ENCODE measurements around the gene ATF2.
"Not testable (repeated sequence)": the region's sequence is repeated elsewhere in the genome, so short reads cannot be mapped to it uniquely, and the experiment has no call there.

Gene ATF2

DNA sequence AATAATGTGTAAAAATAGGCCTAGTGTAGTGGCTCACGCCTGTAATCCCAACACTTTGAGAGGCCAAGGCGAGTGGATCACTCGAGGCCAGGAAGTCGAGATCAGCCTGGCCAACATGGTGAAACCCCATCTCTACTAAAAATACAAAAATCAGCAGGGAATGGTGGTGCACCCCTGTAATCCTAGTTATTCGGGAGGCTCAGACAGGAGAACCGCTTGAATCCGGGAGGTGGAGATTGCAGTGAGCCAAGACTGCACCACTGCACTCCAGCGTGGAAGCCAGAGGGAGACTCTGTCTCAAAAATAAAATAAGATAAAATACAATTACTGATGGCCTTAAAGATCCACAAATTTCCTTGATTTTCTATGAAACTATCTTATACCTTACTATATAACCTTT is 3.8 kb downstream of the ATF2 start:
- no peak for DNase-seq

DNA sequence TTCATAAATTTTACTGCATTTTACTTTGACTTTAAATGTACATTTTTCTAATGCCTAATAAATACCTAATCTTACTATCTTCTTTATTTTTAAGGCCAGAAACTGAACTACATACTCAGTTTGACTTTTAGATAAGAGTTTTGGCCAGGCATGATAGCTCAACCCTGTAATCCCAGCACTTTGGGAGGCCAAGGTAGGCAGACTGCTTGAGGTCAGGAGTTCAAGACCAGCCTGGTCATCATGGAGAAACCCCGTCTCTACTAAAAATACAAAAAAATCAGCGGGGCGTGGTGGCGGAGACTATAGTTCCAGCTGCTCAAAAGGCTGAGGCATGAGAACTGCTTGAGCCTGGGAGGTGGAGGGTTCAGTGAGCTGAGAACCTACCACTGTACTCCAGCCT is 9.1 kb downstream of the ATF2 start:
- no peak for DNase-seq

DNA sequence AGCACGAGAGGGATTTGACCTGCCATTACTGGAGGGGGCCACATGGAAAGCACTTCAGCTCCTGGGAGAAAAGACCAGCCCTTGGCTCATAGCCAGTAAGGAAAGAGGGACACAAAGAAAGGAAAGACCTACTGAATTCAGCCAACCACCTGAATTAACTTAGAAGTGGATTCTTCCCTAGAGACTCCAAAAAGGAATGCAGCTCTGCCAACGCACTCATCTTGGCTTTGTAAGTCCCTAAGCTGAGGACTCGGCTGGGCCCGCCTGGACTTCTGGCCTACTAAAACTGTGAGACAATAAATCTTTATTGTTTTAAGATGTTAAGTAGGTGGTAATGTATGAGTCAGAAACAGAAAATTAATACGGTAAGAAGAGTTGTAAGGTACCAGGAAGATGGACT is 11.5 kb downstream of the ATF2 start:
- DNase-seq: no peak

DNA sequence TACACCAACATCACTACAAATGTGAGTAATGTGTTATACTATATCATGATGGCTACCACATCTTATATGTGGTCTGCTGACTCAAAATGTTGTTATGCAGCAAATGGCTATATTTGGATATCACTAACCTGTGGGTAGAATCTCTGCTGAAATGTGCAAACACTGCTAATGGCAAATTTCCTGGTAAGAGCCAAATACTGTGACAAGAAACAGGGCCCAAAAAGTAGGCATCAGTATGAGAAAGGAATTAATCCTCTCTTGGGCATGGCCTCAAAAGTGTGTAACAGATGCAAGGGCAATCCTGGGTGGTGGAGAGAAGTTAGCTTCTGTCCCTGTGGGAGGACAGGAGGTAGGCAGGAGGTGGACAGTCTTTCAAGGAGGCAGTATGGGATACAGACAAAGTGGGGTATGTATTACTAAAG is 13.3 kb downstream of the ATF2 start:
- DNase-seq: no peak

DNA sequence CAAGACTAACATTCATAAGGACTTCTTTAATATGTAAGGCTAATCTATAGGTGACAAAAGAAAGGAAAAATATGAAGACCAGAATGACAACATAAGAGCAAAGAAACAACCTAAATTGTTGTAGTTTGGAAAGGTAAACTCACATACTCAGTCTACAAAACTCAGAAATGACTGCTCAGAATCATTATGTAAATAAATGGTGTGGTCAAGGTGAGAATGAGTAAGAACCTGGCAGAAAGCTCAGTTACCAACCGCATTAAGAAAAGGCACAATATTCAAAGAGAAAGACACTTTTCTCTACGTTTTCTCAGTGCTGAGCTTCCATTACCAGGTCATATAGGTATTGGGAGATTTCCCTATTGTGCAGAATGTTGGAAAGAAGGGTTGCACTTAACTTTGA is 15.8 kb downstream of the ATF2 start:
- no peak for DNase-seq

DNA sequence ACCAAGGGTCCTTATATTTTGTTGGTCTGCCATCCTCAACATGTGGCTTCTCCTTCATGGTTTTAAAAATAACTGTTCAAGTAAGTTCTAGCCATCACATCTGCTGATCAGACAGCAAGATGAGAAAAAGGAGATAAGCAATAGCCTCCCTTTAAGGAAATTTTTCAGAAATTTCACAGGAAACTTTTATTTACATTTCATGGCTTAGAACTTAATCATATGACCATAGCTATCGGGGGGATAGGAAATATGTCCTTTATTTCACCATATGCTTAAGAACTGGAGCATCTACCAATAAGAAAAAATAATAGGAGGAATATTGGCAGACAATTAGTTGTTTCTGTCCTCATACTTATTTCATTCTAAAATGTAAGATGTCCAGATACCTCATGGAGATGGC is 16.2 kb downstream of the ATF2 start:
- DNase-seq: no peak

DNA sequence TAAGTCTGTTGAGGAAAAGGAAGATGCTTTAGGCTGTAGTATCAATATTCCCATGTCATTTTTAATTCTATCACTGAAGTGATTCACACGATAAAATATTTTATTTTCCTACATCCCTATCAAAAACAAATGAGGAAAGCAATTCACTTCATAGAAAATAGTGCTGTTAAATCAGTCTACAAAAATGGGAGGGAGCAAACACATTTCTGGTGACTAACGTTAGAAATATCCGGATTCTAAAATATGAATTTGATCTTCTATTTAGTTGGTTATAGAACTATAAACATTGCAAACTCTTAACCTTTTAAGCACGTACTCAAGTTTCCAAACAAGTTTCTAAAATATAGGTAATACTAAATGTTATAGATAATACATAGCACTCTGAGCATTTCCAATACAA is 20.8 kb downstream of the ATF2 start:
- DNase-seq: no peak

DNA sequence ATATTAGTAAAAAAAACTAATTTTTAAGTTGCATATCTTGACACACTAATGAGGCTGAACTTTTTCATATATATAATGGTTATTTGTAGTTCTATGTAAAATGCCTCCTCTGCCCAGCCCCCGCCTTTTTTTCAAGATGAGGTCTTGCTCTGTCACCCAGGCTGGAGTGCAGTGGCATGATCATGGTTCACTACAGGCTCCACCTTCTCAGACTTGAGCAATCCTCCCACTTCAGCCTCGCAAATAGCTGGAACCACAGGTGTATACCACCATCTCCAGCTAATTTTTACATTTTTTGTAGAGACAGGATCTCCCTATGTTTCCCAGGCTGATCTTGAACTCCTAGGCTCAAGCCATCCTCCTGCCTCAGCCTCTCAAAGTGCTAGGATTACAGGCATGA is 24.3 kb downstream of the ATF2 start:
- DNase-seq: no peak

DNA sequence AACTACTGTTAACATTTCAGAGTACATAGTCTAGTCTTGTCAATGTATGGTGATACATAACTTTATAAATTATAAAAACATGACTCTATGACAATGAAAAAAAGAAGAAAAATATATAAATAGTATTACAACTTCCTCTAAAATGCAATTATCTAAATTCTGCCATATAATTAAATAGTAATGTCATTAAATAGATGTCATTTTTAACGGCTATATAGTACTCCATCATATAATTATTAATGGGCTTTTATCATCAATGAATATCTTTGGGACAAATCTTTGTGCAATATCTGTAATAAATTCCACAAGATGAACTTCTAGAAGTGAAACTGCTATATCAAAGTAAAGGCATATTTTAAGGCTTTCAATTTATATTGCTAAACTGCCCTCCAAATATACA is 24.8 kb downstream of the ATF2 start:
- no peak for DNase-seq

DNA sequence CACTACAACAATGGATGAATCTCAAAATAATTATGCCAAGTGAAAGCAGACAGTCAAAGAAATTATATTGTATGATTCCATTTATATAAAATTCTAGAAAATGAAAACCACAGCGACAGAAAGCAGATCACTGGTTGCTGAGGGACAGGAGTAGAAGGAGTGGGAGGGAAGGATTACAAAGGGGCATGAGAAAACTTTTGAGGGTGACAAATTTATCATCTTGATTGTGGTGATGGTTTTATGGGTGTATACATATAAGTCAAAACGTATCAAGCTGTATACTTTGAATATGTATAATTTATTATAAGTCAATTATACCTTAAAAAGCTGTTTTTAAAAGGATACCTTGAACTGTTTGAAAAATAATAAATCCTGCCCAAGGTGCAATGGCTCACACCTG is 27.7 kb downstream of the ATF2 start:
- DNase-seq: no peak

DNA sequence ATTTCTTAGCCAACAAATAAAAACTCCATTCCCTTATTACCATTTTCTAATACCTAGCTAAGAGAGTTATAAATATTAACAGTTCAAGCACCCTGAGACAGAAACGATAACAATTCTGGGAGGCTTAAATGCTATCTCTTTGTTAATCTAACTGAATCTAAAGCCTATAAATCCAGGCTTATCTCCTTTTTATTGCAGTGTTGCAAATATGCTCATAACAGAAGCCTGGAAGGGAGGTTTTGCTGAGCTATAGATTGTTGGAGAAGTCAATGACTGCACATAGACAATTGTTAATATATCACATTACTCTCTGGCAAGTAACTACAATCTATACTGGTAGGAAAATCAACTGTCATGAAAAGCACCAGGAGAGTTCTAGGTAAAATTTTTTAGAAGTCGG is 30.2 kb downstream of the ATF2 start:
- DNase-seq: no peak

DNA sequence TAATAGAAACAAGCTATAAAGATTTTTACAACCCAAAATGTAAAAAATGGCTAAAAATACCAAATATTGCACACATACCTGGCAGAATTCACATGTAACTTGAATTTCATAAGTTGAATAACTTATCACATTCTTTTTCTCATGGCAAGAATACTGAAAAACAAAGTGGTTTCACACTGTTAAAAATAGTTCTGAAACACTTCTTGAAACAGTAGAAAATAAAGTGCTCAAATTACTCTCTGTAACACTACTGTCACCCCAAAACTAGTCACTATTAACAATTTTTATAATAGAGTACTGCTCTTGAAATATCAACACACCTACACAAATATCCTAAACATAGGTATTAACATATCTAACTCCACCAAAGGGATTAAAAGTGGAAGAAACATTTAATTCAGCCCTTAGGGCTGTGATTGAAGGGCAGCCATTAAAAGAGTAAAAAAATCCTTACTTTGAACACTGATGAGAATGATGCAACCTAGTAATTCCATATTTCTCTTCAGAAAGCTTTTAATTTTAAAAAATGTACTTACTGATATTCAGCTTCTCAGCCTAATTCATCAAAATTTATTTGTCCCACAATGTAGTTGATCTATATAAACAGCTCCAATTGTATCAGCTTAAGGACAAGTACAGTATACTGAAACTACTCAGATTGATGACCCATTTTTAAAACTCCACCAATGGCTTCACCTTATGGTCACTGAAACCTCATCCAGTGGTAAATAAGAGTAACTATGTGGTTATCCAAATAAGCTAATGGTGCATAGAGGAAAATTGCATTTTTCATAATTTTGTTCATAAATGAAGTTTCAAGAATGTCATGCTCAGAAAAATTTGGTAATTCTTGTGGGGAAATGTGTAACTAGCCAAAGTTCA is 31.4 kb downstream of the ATF2 start:
- DNase-seq: no peak

DNA sequence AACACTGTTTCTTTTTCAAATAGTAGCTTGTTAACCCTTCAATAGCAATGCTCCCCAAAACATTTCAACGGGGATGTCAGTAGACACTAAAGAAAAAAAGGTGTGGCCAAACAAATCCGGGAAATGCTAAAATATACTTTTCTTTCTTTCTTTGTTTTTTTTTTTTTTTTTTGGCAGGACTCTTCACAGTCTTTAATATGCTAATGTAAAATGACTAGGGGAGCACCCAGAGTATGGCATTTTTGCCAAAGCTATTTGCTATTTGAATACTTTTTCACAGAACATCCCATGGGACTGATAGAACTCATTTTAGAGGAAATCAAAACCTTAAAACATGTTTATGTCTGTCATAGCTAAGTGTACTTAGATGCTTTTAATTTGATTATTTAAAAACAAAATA is 32.1 kb downstream of the ATF2 start:
- DNase-seq: no peak

DNA sequence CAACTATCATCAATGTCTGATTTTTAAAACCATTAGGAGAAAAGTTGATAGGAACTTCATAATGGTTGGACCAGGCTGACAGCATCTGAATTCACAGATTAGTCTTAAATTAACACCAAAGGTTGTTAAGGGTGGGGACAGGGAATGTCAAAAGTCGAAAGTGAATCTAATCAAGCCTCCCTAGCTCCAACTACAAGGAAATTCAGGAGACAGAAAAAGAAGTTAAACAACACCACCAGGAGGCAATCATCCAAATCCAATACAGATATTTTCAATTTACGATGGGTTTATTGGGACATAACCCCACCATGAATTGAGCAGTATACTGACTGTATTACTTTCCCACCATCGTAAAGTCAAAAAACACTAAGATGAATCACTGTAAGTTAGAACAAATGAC is 32.8 kb downstream of the ATF2 start:
- DNase-seq: no peak

DNA sequence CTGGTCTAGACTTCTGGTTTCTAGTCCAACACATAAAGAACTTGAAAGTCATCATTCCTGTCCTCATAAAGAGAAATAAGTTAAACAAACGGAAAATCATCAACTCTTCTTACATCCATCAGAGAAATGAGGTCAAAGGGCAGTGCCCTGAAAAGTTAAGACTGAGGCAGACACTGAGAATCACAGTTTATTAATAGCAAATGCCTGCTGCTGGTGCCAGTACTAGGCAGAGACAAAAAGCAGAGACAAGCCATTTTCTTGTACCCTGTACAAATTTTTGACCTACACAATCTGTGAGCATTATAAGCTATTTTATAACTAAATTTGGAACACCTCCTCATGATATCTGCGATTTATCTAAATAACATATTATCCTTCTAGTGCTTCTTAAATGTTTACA is 36.8 kb downstream of the ATF2 start:
- DNase-seq: no peak

DNA sequence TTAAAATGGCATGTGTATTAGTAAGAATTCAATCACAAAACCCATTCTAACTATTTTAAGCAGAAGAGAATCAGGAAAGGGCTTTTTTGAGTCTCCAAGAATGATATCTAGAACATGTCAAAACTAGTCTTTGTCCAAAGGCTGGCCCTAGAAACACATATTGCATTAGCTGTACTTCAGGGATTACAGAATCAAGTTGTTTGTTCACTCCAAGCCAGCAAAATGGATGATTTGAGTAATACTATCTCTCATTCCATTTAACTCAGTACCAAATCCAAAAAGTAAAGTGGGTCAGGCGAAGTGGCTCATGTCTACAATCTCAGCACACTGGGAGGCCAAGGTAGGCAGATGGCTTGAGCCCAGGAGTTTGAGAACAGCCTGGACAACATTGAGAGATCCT is 41.3 kb downstream of the ATF2 start:
- DNase-seq: no peak

DNA sequence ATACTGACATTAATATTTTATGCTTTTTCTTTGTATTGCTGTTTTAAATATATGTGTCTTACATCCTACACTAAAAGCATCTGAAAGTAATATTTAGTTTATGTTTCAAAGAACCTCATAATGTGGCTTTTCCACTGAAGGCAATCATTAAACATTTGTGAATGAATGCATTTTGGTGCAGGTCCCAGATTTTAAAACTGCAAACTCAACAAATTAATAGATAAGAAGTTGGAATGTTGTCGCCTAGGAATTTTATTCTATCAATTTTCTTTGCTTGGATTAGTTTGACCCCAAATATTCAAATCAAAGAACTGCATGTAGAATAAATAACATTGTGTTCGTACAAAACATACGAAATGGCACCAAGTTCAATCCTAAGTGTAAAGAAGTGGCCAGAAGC is 44.7 kb downstream of the ATF2 start:
- DNase-seq: no peak

DNA sequence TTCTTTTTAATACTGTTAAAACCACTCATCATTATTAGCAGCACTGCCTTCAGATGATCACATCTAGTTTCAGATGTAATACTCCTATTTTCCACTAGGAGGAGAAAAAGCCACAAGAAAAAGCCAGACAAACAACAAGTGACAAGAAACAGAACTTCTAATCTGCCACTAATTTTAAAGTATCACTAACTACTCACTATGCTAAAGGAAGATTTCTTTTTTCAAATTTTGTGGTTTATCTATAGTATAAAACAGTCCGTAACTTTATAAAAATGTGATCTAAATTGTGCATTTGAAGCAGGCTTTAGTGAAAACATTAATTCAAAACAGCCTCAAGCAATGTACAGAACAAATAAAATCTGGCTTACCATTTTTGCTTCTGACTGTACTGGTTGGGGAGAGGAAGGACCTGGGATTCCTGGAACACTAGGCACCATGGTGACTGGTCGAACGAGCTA is 56.8 kb downstream of the ATF2 start:
- DNase-seq: peak; percentile 43

DNA sequence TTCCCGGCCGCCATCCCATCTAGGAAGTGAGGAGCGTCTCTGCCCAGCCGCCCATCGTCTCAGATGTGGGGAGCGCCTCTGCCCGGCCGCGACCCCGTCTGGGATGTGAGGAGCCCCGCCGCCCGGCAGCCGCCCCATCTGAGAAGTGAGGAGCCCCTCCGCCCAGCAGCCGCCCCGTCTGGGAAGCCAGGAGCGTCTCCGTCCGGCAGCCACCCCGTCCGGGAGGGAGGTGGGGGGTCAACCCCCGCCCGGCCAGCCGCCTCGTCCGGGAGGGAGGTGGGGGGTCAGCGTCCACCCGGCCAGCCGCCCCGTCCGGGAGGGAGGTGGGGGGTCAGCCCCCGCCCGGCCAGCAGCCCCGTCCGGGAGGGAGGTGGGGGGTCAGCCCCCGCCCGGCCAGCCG is 59.9 kb downstream of the ATF2 start:
- DNase-seq: not testable (repeated sequence)

DNA sequence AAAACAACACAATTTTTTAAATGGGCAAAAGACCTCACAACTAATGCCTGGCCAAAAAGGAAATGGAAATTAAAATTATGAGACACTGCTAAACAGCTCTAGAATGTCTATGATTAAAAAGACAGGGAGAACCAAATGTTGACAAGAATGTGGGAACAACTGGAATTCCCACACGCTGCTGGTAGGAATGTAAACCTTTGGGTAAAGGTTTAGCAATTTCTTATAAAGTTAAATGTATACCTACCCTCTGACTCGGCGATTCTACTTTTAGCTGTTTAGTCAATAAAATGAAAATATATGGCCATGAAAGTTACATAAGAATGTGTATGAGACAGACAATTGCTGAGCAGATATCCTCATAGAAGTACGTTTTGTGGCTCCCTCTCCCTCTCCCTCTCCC is 60.9 kb downstream of the ATF2 start:
- DNase-seq: no peak

DNA sequence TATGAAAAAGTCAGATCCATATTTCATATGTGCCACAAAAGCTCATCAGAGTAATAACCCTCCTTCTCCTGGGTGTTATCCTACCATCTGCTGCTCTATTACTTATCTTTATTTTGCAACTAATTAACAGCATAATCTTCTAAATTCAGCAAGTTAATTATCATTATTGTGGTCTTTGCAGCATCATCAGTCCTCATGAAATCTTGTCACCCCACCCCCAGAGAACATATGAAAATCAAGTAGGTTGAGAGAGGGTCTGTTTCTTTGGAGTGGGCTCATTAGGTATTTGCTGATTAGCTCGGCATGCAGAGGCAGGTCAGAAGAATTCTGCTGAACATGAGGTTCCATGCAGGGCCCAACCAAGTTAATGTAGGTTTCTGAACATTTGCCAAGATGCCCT is 64.8 kb downstream of the ATF2 start:
- DNase-seq: peak; percentile 50

DNA sequence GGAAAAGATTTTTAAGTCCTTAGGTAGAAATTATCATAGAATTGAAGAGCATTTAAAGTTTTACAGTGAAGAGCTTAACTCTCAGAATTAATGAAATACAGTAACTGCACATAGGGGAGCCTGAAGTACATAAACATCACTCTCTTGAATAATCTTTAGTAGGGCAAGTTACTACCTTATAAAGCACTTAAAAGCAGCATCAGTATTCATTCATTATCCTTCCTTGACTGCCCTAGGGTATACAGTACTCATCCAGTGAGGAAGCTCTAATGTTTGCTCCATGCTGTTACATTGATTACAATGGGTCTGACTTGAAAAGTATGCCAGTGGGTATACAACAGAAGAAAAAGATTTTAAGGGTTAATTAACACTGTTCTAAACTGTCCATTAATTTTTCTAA is 66.5 kb downstream of the ATF2 start:
- no peak for DNase-seq

DNA sequence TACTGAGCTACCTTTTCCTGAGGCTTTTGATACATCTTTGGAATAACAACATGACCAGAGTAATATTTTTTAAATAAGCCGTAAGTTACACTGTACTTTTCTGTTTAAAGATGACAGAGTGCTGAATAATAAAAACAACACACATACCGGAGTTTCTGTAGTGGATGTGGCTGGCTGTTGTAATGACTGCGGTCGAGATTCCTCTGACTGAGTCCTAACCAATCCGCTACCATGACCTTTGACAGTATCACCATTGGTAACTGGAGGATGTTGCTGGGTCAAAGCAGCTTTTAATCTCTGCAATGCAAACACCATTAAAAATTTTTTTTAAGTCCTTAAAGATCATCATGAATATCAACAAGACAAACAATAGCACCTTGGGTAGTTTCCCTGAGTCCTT is 70.7 kb downstream of the ATF2 start:
- no peak for DNase-seq

DNA sequence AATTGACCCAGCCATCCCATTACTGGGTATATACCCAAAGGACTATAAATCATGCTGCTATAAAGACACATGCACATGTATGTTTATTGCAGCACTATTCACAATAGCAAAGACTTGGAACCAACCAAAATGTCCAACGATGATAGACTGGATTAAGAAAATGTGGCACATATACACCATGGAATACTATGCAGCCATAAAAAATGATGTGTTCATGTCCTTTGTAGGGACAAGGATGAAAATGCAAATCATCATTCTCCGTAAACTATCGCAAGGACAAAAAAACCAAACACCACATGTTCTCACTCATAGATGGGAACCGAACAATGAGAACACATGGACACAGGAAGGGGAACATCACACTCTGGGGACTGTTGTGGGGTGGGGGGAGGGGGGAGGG is 83.9 kb downstream of the ATF2 start:
- DNase-seq: not testable (repeated sequence)

DNA sequence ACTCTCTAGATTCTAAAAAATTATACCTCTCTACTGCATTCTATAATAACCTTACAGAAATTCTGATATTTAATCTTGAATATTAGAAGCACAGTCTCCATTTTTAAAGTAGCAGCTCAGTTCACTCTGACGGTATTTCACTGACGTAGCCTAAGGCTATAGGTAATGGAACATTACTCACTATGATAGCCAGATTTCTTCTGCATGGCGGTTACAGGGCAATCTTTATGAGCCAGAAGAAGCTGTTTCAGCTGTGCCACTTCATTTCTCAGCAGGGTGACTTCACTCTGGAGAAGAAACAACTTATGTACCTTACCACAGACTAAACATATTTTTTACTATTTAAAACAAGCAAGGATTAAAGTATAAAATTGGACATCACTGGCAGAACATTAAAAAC is 87.5 kb downstream of the ATF2 start:
- DNase-seq: no peak

Measured in NCI-H1694 treated with DMSO at 0.1 percent for 48 hours (cell line).